Dermis blood vessel endothelial cell (primary cell): ENCODE data around the gene CFAP141. TPM values are rescaled to one million over a fixed set of nuclear protein-coding genes. Genes with fewer than 3 reads are reported as not detected.
A peak's percentile ranks its signal among the peaks of the same experiment; 100 is the strongest.
"Not testable (repeated sequence)": the region's sequence is repeated elsewhere in the genome, so short reads cannot be mapped to it uniquely, and the experiment has no call there.

ENCODE experiments used
- DNase-seq: peaks from one replicate; pipeline ENCODE4 v3.0.0; 2010
- total RNA-seq: library from RNA; depleted of rRNA; stranded (reverse); fragments of >200 nt; gene quantifications from 2 replicates; pipeline ENCODE4 v1.2.3, GENCODE V29; 2014

The CFAP141 gene
- not detected in 2 replicates for total RNA-seq

DNA sequence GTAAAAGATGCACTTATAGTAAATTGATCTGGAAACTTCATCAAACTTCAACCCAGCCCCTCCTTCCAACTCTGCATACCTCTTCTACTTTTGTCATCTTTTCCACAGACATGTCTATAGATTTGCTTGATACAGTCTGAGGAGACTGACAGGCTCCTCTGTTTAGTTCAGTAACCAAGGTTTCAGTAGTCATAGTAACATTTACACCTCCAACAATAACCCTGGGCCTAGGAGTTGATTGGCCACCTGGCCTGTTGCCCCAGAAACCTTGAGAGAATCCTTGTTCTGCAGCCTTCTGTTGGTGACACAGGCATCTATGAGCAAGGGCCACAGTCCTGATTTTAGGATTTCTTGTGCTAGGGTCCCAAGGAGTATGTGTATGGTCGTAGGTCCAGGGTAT, at the start of gene CFAP141:
Gene CFAP141, minus strand, starts transcription at position 138 of the 400 bp plus-strand sequence. Its CDS starts 26 bp downstream, at position 112.
- DNase-seq = peak; percentile 59

DNA sequence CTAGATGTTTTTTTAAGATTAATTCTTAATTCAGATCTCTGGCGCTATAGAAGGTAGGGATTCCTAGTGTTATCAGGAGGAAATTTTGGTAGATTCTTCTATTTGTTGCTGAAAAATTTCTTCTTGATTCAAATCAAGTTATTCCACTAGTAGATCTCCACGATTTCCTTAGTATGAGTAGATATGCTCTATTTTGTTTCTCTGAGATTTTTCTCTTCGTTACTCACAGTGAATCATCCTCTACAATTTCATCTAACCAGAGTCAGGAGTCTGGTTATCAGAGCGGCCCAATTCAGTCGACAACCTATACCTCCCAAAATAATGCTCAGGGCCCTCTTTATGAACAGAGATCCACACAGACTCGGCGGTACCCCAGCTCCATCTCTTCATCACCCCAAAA, 47.5 kb upstream of the CFAP141 start:
- no peak for DNase-seq

DNA sequence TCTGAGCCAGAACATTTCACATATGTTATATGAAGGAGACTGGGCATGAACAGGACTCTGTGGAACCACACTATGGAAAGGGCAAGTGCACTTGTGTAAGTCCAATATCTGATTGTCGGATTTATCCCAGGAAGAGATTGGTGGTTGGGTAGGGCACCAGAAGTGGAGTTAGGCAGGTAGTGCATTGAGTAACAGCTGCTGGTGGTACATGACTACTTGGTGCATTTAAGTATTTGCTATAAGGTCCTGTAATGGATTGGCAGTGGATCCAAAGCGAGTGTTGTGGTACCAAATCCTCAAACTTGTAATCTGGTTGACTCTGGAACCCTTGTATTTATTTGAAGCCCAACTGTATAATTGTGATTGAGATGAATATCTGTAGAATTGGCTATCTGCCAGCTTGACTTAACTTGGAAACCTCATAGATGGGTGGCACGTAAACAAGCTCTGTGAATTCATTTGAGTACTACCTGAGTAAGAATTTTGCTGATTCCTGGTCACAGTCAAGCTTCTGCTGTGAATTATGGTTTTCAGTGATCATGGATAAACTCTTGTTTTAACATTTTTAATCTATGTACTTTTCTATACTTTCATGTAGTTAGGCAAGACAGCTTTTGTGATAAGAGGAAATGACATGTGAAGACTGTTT, 35.7 kb upstream of the CFAP141 start:
- peak; percentile 24 for DNase-seq

DNA sequence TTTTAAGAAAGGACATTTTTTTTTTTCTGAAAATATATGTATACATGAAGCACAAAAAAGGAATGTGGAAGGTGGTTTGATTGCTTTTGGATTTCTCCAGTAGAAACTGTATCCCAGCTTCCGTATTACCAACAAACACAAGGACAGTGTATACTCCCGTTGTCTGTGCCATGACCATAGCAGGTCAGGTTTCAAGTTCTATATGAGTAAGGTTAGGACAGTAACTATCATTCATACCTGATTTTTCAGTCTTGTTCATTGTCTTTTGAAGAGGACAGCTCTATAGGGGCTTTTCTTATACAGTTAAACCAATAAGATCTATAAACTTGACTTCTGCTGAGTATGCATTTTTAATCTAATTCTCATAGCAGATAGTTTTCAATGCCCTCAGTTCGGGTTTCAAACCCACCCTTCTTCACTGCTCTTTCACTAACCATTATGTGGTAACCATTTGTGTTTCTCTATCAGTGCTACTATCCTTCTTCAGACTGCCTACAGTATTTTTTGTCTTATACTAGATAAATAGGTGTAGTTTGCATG, 34.2 kb upstream of the CFAP141 start:
- DNase-seq = no peak

DNA sequence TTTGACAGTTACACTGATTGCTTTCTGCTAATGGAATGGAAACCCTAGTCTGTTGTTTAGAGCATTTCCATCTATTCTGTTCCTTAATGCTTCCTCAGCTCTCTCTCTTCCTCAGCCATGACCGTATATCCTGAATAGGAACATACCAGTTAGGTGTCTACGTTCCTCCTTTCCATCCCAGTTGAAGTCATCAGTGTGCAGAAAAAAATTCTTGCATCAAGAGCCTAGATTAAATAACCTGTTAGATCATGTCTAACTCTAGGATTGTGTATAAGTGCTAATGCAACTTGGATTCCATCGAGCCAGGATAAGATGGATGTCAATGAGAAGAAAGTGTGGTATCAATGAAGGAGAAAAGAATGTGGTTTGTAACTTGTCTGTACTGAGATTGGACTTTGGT, 33.4 kb upstream of the CFAP141 start:
- no peak for DNase-seq

DNA sequence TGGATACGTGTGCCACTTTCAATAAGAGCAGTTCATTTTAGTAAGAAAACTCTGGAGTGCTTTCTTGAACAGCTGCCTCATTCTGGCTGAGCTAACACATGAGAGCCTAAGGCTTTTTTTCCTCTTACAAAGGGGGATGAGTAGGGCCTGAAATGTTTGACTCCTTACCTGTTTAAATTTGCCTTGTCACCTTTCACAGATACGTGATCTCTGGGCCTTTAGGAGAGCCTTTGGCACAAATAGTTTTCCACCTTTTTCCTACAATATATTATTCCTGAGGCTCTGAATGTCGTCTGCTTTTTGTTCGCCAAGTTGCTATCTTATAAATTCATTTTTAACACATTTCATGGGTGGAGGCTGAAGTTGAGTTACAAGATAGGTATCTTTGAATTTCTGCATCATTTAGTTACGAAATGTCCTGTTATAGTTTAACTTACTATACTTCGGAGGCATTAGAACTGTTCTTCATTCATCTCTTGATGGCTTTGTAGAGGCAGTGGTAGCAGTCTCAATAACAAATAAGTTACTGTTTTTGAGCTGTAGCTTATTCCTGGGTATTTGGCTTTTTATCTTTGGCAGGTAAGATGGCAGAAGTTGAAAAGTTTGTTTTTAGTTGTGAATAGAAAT, 31.9 kb upstream of the CFAP141 start:
- DNase-seq = no peak

DNA sequence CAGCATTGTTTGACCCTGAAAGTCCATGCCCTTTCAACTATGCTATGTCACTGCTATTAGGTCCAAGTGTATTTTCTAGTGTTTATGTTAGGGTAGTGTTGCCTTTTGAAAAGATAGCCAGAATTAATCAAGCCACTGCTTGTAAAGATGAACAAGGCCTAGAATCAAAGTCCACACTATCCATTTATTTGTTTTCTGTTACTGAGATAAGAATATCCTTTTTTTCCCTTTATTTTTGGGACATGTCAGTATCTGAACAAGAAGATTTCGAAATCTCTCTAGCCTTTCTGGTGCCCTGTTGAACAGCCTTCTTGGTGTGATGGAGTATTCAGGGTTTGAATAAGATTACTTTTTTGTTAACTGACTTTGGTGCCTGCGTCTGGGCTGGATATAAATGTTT, 31.3 kb upstream of the CFAP141 start:
- no peak for DNase-seq

DNA sequence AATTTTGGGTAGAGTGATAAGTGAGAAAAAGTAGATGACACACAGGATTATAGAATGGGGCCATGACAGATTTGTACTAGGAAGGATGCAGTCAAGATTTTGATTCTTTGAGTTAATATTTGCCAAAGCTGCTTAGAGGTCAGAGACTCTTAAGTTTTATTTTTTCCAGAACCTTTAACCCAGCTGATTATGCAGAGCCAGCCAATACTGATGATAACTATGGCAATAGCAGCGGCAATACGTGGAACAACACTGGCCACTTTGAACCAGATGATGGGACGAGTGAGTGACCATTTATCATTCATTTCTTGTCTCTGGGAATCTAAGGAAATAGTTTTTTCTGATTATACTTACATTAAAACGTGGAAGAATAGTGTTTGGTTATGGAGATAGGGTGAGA, 30.7 kb upstream of the CFAP141 start:
- no peak for DNase-seq

DNA sequence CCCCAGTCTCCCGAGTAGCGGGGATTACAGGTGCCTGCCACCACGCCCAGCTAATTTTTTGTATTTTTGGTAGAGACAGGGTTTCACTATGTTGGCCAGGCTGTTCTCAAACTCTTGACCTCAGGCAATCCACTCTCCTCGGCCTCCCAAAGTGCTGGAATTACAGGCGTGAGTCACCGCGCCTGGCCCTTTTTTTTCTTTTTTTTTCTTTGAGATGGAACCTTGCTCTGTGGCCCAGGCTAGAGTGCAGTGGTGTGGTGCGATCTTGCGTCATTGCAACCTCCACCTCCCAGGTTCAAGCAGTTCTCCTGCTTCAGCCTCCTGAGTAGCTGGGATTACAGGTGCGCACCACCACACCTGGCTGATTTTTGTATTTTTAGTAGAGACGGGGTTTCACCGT, 27.0 kb upstream of the CFAP141 start:
- not testable (repeated sequence) for DNase-seq

DNA sequence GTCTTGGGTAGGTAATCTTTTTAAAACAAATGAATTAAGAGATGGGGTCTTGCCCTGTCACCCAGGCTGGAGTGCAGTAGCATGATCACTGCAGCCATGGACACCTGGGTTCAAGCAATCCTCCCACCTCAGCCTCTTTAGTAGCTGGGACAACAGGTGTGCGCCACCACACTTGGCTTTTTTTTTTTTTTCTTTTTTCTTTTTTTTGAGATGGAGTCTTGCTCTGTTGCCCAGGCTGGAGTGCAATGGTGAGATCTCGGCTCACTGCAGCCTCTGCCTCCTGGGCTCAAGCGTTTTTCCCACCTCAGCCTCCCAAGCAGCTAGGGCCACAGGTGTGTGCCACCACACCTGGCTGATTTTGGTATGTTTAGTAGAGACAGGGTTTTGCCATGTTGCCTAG, 25.0 kb upstream of the CFAP141 start:
- DNase-seq = not testable (repeated sequence)

DNA sequence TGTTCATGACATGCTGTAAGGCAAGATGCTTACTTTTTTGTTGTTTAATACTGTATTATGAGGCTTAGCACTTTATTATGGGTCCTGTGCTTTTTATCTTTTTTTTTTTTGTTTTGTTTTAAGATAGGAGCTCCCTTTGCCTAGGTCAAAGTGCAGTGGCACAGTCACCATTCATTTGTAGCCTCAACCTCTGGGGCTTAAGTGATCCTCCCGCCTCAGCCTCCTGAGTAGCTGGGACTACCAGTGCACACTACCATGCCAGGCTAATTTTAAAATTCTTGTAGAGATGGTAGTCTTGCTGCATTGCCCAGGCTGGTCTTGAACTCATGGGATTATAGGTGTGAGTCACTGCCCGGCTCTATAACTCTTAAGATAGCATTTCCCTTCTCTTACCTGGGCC, 19.2 kb upstream of the CFAP141 start:
- no peak for DNase-seq

DNA sequence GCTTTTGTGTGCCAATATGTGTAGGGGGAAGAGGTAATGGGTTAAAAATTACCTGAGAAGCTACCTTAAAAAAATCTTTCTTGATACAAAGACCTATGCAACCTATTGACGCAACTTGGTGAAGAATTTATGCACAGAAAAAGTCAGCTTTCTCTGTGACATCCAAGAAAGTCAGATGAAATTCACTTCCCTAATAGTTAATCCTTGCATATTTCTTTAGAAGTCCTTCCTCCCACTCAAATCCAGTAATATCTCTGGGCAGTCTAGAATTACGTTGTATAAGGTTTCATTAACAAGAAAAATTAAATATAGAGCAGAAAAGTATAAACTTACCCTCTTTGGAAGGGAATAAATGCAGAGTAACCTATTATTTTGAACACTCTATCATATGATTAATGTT, 17.5 kb upstream of the CFAP141 start:
- no peak for DNase-seq

DNA sequence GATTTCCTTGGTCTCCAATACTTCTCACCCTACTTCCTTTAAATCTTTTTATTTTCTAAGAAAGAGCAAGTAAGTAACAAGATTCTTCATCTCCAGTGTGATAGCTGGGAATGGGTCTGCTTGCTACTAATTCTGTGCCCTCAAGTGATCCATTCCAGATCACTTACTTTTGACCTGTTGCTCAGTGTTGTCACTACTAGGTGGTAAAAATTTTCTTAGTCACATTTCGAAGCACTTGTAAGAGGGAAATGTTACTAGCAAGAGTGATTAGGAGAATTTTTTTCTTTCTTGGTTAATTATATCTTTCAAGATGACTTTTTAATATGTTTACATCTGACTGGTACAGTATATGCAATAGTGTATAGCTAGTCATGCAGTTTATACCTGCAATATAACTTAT, 16.8 kb upstream of the CFAP141 start:
- no peak for DNase-seq

DNA sequence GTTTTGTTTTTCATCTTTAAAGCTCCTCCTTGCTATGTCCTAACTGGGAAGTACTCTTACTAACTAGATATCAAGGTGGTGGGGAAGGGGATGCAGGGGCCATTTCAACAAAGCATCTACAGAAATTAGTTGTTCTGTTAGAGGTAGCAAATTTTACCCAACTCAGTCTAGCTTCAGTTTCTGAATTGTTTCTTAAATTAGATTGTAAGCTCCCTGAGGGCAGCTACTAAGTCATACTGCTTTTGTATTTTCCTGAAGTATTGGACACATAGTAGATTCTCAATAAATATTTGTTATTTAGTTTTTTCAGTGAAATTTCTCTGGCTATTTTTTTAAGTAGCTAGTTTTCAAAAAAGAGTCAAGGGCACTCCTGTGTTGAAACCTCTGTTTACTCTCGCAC, 16.4 kb upstream of the CFAP141 start:
- DNase-seq = no peak

DNA sequence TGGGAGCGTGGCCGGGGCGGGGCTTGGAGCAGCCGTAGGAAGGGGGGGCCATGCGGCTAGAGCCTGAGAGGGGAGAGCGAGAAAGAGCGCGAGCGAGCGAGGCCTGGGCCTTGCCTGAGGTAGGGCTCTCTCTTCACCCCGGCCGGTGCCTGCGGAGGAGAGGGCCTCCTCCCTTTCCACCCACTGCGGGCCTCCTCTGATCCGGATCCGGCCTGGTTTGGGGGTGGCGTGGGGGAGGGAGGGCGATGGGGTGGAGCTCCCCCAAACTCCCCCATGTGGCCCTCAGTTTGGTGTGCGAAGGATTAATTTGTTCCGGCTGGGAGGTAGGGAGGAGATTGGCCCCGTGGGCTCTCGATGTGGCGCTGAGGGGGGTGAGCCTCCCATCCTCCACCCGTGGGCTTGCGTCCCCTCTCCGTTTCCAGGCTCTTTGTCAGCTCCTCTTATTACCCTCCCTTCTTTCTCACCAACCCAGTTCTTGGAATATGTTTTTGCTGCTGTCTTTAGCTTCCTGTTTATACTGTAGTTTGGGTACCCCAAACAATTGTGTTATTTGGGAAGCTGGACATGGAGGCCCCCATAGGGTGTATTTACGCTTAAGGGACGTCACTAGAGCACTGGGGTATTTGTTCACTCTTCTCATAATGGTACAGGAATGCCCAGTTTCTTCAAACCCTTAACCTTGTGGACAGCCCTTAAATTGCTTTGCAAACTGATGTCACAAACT, 15.3 kb upstream of the CFAP141 start:
- peak; percentile 59 for DNase-seq

DNA sequence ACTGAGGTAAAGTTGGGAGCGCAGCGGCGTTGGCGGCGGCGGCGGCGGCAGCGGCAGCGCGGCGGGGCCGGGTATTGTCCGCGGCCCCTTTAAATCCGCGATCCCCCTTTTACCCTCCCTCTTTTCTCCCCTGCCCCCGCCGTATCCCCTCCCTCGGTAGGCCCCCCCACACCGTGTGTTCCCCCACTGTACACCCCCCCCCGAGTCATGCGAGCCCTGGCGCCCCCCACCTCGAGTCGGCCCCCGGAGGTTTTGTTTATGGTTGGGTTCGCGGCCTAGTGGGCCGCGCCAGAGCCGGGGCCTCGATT, 14.8 kb upstream of the CFAP141 start:
- no peak for DNase-seq

DNA sequence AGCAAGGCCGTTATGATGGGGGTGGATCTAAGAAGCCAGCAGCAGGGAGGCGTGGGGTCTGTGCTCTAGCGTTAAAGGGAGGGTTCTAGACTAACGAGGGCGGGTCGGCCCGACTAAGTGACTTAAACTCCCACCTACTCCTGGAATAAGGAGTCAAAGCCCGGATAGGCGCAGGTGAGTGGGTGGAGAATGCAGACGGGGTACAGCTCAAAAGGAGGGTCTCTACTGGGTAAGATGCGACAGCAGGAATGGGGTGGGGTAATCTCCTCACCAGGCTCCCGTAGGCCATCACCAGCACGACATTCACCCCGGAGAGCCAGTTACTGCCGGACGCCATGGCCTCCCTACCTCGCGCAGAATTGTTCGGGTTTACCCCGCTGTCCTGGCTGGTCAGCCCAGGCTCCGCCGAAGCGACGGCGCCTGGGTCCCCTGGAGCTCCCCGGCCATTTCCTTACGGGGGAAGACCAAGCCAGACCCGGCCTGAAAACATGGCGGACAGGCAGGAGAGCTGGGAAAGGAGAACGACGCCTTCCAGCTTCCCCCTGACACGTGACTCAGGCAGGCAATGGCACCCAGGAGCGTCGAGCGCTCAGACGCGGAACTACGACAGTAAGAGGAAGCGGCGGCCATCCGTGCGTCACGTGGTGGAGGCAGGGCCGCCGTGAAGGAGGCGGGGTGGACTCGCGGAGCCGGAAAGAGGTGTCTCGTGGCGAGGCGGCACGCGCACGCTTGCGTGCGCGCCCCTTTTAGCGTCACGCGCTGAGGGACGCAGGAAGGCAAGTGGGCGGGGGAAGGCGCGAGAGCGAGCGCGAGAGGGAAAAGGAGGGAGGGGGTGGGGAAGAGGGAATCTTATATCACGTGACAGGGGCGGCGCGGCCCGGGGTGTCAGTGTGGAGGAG, 14.2 kb upstream of the CFAP141 start, which contains the start of gene UBAP2L:
Gene UBAP2L, plus strand, starts transcription at position 885 of the 899 bp plus-strand sequence. CDS start 4,169 bp downstream, outside the sequence.
- DNase-seq = peak; percentile 100

DNA sequence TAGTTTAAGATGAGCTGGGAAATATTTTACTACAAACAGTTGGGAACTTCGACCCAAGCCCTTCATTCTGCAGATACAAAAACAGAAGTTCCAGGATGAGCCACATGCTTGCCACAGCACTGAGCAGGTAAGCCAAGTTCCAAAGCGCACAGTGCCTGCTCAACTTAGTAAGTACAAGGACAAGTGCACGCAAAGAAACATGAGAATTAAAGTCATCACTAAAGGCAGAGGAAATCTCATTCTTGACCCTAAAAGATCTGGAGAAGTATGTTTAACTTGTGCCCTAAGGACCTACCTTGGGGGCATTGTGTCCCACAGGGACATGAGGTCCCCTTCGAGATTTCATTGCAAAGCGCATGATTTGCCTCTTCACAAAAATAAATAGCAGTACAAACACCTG, 13.4 kb upstream of the CFAP141 start:
- peak; percentile 42 for DNase-seq

DNA sequence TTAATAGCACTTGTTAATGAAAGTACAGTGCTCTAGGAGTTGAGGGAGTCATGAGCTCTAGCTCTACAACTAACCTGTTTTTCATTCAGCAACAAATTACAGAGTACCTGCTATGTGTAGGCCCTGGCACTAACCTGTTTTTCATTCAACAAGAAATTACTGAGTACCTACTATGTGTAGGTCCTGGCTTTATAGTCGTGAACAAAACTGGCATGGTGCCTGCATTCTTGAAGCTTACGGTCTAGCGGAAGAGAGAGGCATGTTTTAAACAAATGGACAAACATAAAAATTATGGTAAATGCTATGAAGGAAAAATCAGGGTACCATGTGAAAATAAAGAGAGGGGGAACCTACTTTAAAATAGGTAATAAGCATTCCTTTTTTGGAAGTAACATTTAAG, 12.4 kb upstream of the CFAP141 start:
- peak; percentile 16 for DNase-seq

DNA sequence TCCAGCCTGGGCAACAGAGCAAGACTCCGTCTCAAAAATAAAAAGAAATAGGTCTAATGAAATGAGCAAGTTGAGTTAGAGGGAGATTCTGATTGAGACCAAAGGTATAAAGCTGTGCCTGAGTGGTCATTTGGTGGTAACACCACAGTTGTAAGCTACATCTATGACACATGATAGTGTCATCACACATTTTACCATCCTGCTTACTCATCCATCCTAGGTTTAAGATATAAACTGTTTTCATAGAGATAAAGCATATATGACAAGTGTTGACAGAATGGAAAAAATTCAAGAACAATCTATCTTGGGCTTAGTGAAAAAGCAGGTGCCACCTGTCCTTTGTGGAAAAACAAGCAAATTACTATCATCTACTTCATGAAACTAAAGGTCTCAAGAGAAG, 7.1 kb upstream of the CFAP141 start:
- DNase-seq = no peak

DNA sequence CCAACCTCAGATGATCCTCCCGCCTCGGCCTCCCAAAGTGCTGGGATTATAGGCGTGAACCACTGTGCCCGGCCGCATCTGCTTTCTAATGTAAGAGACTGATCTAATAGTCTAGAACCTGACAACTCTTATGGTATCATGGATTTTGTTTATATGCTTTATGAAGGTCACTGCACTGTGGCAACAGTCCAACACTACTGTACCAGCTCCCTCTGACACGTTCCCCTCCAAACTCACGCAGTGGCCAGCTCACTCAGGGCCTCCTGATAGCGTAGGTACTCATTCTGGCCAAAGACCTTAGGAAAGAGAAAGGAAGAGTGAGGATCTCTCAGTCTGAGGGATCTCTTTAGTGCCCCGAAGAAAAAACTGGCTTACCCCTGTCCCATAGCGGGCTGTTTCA, 6.0 kb upstream of the CFAP141 start:
- no peak for DNase-seq

DNA sequence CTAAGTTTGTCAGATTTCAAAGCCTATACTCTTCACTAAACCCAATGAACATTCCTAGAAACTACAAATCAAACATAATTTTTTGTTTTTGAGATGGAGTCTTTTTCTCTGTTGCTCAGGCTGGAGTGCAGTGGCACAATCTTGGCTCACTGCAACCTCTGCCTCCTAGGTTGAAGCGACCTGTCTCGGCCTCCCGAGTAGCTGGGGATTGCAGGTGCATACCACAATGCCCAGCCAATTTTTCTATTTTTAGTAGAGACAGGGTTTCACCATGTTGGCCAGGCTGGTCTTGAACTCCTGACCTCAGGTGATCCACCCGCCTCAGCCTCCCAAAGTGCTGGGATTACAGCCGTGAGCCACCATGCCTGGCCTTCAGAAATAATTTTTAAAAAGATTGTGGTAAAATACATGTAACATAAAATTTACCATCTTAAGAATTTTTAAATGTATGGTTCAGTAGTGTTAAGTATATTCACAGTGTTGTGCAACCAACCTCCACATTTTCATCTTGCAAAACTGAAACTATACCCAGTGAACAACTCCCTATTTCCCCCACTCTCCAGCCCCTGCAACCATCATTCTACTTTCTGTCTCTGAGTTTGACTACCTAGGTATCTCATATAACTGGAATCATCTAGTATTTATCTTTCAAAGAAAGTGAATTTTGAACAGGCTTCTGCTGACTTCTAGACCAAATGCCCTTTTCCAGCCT, 2.7 kb upstream of the CFAP141 start:
- DNase-seq = no peak
